Activated CD8-positive, alpha-beta memory T cell treated with anti-CD3 and anti-CD28 coated beads, Interleukin-2, amount 50 U/mL, for 48 hours (primary cell): ENCODE measurements around the gene ENOX1.
"Not testable (repeated sequence)": the region's sequence is repeated elsewhere in the genome, so short reads cannot be mapped to it uniquely, and the experiment has no call there.

Experiments used
- DNase-seq: peaks from one replicate; pipeline ENCODE4 v3.0.0-alpha.2; 2020

ENOX1 gene

GRCh38 chr13:43416842-43417241, 369.9 kb downstream of the ENOX1 start:
- not testable (repeated sequence) for DNase-seq

GRCh38 chr13:43416408-43416807, 370.4 kb downstream of the ENOX1 start:
- not testable (repeated sequence) for DNase-seq

GRCh38 chr13:43415903-43416391, 370.8 kb downstream of the ENOX1 start:
- DNase-seq, result not testable (repeated sequence)

GRCh38 chr13:43414111-43414510, 372.7 kb downstream of the ENOX1 start:
- no peak for DNase-seq

- DNase-seq, result no peak
Measured at GRCh38 chr13:43411741-43412140, 375.0 kb downstream of the ENOX1 start.

DNA sequence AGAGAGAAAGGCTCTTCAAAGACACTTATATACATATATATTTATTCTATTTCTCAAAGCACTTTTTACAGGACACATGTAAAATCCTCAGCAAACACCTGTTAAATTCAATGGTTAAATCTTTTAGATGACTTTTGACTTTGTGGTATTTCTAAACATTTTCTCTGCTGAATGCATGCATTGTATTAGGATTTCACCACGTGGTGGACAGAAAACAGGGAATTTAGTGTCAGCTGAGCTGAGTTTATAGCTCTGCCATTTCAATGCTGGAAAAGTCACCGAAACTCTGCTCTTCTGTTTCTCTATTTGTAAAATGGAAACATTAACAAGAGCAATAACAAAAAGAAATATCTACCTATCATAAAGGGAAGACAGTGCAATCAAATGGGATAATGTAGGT, 375.6 kb downstream of the ENOX1 start:
- DNase-seq, result no peak

GRCh38 chr13:43408274-43408673, 378.5 kb downstream of the ENOX1 start:
- DNase-seq, result no peak

GRCh38 chr13:43407023-43407581, 379.7 kb downstream of the ENOX1 start:
- DNase-seq, result no peak

DNA sequence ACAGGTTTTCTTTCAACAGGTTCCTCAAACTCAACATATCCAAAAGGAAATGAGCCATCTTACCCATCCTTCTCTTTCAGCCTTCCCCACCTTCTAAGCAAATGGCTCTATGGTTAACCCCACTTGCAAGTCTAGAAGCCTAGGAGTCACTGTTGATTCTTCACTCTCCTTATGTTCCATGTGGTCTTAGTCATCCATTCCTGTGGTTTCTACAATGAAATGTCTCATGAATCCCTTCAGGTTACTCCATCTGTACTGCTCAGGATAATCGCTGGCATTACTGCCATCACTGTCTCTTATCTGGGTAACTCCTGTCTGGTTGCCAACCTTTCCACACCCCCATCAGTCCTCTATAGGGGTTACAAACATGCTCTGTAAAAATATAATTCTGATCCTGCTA, 381.3 kb downstream of the ENOX1 start:
- no peak for DNase-seq

GRCh38 chr13:43402380-43402779, 384.4 kb downstream of the ENOX1 start:
- DNase-seq, result no peak

GRCh38 chr13:43401361-43401760, 385.4 kb downstream of the ENOX1 start:
- DNase-seq, result no peak

DNA sequence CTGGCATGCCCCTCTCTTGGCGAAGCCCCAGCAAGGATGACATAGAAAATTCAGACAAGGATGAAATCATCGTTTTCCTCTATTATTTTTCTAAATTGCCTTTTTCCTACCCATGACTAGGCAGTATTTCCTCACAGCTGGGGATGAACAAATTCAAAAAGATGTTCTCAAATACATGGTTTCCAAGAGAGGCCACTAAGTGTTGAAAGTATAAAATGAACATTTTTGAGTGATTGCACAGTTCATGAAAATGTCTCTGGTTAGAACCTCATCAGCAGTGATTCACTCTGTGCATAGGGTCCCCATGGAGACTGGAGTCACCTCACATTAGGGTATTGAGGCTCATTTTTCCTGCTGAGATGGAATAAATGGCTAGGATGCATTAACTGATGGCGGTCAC, 389.7 kb downstream of the ENOX1 start:
- DNase-seq, result no peak

DNA sequence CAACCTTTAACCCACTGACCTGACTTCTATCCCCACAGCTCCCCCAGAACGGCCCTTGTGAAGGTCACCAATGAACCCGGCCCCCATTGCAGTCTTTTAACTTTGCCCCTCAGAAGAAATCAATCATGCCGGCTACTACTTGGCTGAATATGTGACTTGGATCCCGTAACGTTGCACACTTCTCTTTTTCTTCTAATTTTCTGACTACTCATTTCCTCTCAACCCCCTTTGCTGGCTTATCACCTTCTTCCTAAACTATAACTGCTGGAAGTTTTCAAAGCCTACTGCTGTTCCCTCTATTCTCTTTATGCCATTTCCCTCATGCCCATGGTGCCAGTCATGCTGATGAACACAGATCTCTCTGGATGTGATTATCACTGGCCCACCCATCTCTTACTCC, 395.7 kb downstream of the ENOX1 start:
- no peak for DNase-seq

DNA sequence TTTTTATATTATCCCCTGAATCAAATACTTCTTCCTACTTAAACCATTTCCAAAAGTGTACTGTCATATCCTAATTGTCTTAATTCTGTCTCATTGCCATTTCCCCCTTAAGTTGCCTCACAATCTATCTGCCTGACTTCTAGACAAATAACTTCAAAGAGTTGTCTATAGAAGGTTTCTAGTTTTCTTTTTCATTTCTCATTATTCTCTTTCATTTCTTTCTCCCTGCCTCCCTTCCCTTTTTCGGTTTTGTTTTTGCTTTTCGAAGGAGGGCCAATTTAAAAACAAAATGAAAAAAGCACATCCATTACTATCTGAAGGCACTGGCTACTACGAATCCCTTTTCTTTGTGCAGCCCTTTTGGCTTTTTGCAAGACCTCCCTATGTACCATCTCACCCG, 396.2 kb downstream of the ENOX1 start:
- DNase-seq, result no peak

GRCh38 chr13:43389983-43390382, 396.8 kb downstream of the ENOX1 start:
- no peak for DNase-seq

DNA sequence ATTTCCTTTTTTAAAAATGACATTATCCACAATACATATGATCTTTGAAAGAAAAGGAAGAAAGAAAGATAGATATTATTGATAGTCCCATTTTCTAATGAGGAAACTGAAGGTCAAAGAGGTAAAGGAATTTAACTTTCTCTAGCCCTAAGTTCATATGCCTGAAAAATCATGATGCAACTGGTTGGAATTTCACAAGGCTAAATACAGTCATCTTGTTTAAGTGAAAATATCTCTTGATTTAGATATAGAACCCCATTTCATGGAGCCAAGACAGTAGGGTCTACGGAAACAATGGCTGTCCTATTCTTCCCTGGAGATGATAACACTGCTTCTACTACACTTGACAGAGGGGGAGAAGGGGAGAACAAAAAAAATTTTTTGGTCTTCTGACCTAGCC, 397.2 kb downstream of the ENOX1 start:
- no peak for DNase-seq

DNA sequence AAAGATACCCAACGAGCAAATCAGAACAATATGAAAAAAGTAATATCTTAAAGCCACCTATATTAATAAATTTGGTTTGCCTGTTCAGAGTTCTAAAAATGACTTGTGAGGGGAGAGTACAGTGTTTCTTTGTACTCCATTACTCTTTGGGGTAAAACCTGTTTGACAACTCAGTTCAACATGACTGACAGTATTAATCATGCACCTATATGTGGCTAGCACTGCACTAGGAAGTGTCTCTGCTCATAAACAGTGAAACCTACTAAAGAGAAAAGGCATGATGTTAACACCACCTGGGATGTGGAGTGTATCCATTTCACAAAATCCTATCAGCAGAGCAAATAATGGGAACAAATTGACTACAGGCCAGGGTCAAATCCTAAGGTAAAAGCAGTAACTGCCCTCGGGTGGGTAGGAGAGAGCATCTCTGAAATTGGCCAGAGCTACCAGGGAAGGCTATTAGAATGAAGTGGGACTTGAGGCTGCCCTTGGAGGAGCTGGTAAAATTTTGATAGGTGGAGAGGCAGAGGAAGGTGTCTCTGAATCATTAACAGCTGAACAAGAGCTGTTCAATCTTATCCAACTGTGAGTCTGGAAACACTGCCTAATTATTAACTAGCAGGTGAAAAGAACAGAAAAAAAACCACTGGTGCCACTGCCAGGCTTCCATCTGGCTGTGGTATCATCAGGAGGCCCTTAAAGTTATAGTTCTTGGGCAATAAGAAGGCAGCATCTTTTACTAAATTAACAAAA, 398.3 kb downstream of the ENOX1 start:
- no peak for DNase-seq

DNA sequence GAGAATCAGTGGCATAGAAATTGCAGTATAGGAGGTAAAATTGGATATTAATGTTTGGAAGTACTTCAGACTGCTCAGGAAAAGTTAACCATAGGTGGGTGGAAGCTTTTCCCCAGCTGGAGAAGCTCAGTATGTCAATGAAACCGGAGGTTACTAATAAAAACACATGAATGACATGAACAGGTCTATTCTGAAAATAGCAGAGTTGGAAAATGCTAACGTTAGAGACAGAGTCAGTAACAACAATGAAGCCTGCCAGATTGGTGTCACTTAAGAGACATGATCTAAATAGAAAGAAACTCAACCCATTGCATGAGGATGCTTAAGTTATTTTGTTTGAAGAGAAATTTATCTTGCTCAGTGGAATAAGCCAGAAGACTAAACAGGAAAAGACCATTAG, 398.9 kb downstream of the ENOX1 start:
- no peak for DNase-seq

DNA sequence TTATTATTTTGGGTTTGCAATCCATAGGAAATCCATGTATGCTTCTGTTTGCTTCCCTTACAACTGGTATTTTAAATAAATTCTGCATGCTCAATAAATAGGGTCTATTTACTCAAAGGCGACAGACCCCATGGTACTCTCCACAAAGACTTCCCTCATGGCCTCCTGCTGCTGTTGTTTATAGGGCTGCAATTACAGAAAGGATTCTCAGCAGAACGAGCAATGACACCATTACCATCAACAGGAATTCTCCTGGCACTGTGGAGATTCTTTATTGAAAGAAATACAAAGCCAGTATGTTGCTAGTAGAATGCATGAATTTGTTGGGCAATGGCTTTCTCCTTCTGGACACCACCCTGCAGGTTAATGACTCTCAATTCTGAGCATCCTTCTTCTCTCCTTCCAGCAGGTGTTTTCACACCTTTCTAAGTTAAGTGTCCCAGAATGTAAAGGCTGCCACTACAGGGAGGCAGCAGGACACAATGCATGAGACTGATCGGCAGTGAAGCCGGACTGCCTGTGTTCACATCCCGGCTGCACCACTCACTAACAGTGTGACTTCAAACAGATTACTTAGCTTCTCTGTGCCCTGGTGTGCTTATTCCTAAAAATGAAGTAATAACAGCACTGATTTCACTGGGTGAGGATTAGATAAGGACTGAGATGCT, 403.1 kb downstream of the ENOX1 start:
- DNase-seq, result no peak

GRCh38 chr13:43379738-43380137, 407.0 kb downstream of the ENOX1 start:
- DNase-seq, result no peak

- no peak for DNase-seq
Measured at GRCh38 chr13:43377973-43378372, 408.8 kb downstream of the ENOX1 start.

GRCh38 chr13:43377149-43377548, 409.6 kb downstream of the ENOX1 start:
- DNase-seq, result no peak

GRCh38 chr13:43376596-43376995, 410.2 kb downstream of the ENOX1 start:
- no peak for DNase-seq

GRCh38 chr13:43375797-43376465, 410.8 kb downstream of the ENOX1 start:
- no peak for DNase-seq
